Osteoblast (primary cell): ENCODE results near the gene SRC. TPM values are rescaled to one million over a fixed set of nuclear protein-coding genes. Genes with fewer than 3 reads are reported as not detected.
A peak's percentile ranks its signal among the peaks of the same experiment; 100 is the strongest.

ENCODE experiments used
- DNase-seq: peaks from one replicate; pipeline ENCODE4 v3.0.0; 2011; ENCODE audit warnings: low spot score, mixed read lengths; ENCODE audit not compliant: insufficient read length; ENCODE audit errors: missing footprints
- H2AFZ ChIP-seq: 2 replicates; pipeline ENCODE4 v1.6.0; 2011; ENCODE audit warnings: mild to moderate bottlenecking, low read length
- H3K27ac ChIP-seq: 2 replicates; pipeline ENCODE4 v1.5.1; 2011; ENCODE audit warnings: mild to moderate bottlenecking, low read depth, low read length, moderate library complexity
- H3K27me3 ChIP-seq: 2 replicates; pipeline ENCODE4 v1.6.0; 2012; ENCODE audit warnings: mild to moderate bottlenecking, control low read depth, inconsistent platforms, low read length, moderate library complexity; ENCODE audit not compliant: insufficient read depth
- H3K36me3 ChIP-seq: 2 replicates; pipeline ENCODE4 v1.5.1; 2011; ENCODE audit warnings: mild to moderate bottlenecking, low read length, control low read depth, moderate library complexity; ENCODE audit not compliant: insufficient read depth
- H3K4me1 ChIP-seq: 2 replicates; pipeline ENCODE4 v1.5.1; 2011; ENCODE audit warnings: mild to moderate bottlenecking, low read length, control low read depth, moderate library complexity; ENCODE audit not compliant: insufficient read depth
- H3K4me2 ChIP-seq: 2 replicates; pipeline ENCODE4 v1.6.0; 2011; ENCODE audit warnings: mild to moderate bottlenecking, low read length; ENCODE audit not compliant: insufficient read depth
- H3K4me3 ChIP-seq: fragments of 200-600 bp; sonication (generic); 3 replicates; pipeline ENCODE4 v1.5.1; 2012; ENCODE audit warnings: mild to moderate bottlenecking, low read length, inconsistent platforms; ENCODE audit not compliant: insufficient read depth
- H3K79me2 ChIP-seq: 2 replicates; pipeline ENCODE4 v1.6.0; 2012; ENCODE audit warnings: mild to moderate bottlenecking, low read length, control low read depth, inconsistent platforms; ENCODE audit not compliant: insufficient read depth
- H3K9me3 ChIP-seq: 2 replicates; pipeline ENCODE4 v1.5.1; 2011; ENCODE audit warnings: low read depth, low read length, control low read depth
- H4K20me1 ChIP-seq: 2 replicates; pipeline ENCODE4 v1.6.0; 2012; ENCODE audit warnings: mild to moderate bottlenecking, low read length, control low read depth; ENCODE audit not compliant: insufficient read depth
- total RNA-seq: library from RNA; depleted of rRNA; stranded (reverse); fragments of >200 nt; gene quantifications from 2 replicates; pipeline ENCODE4 v1.2.3, GENCODE V29; 2012
- TF ChIP-seq, protein P1 (sequence below): IDR thresholded peaks from 2 replicates; pipeline ENCODE4 v1.5.1; 2011; ENCODE audit warnings: mild to moderate bottlenecking, low read depth, low read length, moderate library complexity; ENCODE audit errors: extremely low read depth

Gene SRC
- total RNA-seq, 1 donor: 22.4 TPM

DNA sequence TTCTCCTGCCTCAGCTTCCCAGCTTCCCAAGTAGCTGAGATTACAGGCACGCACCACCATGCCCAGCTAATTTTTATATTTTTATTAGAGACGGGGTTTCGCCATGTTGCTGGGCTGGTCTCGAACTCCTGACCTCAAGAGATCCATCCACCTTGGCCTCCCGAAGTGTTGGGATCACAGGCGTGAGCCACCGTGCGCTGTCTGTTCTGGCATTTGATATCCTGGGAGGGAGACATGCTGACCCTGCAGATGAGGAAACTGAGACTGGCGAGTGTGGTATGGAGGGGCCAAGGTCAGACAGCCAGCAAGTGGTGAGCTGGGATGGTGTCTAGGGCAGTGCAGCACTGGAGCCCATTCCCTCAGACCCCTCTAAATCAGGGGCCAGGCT is 44.6 kb downstream of the SRC start:
- no peak for DNase-seq
- Histone ChIP-seq H3K9me3 (no peaks in the 10 kb centered on the region), H2AFZ (no peak overlapping the region), H3K4me2 (no peak overlapping the region), H3K4me1 (no peaks in the 10 kb centered on the region), H3K27ac (no peak overlapping the region), H3K36me3 (peaks cover 47% of the 10 kb centered on the region), H3K27me3 (no peaks in the 10 kb centered on the region), H3K4me3 (no peak overlapping the region), H3K79me2 (no peaks in the 10 kb centered on the region), H4K20me1 (peaks cover 8% of the 10 kb centered on the region)
- TF ChIP-seq, protein P1, sequence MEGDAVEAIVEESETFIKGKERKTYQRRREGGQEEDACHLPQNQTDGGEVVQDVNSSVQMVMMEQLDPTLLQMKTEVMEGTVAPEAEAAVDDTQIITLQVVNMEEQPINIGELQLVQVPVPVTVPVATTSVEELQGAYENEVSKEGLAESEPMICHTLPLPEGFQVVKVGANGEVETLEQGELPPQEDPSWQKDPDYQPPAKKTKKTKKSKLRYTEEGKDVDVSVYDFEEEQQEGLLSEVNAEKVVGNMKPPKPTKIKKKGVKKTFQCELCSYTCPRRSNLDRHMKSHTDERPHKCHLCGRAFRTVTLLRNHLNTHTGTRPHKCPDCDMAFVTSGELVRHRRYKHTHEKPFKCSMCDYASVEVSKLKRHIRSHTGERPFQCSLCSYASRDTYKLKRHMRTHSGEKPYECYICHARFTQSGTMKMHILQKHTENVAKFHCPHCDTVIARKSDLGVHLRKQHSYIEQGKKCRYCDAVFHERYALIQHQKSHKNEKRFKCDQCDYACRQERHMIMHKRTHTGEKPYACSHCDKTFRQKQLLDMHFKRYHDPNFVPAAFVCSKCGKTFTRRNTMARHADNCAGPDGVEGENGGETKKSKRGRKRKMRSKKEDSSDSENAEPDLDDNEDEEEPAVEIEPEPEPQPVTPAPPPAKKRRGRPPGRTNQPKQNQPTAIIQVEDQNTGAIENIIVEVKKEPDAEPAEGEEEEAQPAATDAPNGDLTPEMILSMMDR: no peak

DNA sequence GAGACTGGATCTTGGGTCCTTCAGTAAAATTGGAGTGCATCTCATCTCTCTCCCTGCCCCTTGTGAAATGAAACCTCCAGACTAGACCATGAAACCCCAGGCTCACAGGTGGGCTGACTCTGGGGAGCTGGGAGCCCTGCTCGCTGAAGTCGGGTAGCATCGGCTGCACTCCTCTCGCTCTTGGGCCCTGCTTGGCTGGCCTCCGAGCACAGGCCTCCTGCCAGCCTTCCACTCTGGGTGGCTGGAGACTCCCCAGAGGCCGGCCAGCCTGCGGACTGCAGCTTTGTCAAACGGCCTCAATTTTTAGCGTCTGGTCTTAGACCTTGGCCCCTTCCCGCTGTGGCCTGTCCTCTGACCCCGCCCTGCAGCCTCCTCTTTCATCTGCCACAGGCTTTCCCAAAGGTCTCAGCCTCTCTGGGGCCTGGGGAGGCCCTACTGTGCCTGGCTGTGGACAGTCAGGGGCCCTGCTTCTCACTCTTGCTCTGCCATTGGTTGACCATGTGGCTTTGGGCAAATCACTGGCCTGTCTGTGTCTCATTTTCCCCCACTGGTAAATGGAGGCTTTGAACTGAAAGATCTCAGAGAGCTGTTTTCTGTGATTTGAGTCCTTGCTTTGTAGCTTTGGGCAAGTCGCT is 45.1 kb downstream of the SRC start:
- H3K4me3 ChIP-seq: no peak overlapping the region
- peaks cover 41% of the 10 kb centered on the region for H3K36me3 ChIP-seq
- H3K4me1 ChIP-seq: no peaks in the 10 kb centered on the region
- no peak overlapping the region for H3K27ac ChIP-seq
- H2AFZ ChIP-seq: no peak overlapping the region
- no peaks in the 10 kb centered on the region for H3K9me3 ChIP-seq
- DNase-seq: peak; percentile 75
- H3K4me2 ChIP-seq: no peak overlapping the region
- H4K20me1 ChIP-seq: peaks cover 3% of the 10 kb centered on the region
- TF ChIP-seq, protein P1: no peak
- H3K27me3 ChIP-seq: no peaks in the 10 kb centered on the region
- no peaks in the 10 kb centered on the region for H3K79me2 ChIP-seq

DNA sequence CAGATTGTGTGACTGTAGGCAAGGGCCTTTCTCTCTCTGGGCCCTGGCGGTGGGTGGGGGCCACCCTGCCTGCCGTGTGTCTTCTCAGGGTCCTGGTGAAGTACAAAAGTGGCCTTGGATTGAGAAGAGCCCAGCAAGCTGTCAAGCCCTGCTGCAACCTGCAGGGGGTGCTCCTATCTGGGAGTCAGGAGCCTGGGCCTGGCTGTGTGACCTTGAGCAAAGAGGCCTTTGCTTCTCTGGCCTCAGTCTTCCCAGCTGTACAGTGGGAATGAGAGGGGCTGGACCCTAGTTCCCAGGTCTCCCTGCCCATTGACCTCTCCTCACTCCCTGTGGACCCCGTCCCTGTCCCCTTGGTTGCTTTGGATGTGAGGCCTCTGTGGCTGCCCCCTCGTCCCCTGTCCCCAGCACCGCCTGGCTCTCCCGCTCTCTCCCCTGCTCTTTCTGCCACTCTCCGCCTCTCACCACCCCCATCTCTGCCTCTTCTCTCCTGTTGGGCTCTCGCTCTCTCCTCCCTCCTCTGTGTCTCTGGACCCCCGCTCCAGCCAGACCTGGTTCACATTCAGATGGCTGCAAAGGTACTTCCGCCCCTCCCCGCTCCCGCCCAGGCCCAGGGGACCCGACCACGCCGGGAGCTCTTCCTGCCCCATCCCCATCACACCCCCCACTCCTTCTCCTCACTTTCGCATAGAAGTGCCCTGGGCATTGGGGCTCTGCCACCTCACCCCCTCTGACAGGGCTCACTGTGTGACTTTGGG is 46.7 kb downstream of the SRC start:
- Histone ChIP-seq H3K9me3 (no peaks in the 10 kb centered on the region), H3K79me2 (no peaks in the 10 kb centered on the region), H3K4me3 (no peak overlapping the region), H3K4me2 (no peak overlapping the region), H3K4me1 (no peaks in the 10 kb centered on the region), H3K36me3 (peaks cover 33% of the 10 kb centered on the region), H3K27me3 (no peaks in the 10 kb centered on the region), H3K27ac (no peak overlapping the region), H4K20me1 (peaks cover 2% of the 10 kb centered on the region), H2AFZ (no peak overlapping the region)
- TF ChIP-seq, protein P1: peak; percentile 36
- peak; percentile 83 for DNase-seq

DNA sequence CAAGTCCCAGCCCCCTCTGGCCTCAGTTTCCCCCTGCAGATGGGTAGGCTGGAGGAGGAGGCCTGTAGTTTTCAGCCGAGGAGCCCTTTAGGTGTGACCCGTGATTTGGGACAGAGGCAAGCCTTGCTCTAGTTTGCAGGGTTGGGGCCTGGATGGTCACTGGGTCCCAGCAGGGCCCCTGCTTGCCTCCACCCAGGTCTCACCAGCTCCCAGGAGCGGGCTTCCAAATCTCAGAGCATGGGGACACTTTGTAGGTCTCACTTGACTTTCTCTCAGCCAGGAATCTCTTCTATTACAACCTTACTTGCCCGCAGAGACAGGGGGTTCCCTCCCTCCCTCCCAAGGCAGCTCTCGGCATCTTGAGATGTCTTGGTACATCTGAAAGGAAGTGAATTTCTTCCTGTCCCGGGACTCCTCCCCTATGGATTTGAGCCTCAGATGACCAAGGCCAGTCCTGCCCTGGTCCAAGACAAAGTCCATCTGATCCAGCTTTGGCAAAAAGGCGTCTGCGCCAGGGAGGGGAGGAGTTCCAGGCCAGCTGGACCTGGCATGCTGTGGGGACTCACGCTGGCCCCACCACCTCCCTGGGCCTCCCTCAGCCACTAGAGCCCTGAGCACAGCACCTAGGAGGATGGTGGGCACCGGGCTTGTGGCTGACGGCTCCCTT is 47.4 kb downstream of the SRC start:
- Histone ChIP-seq H3K9me3 (no peaks in the 10 kb centered on the region), H2AFZ (no peak overlapping the region), H3K27me3 (no peaks in the 10 kb centered on the region), H3K4me2 (no peak overlapping the region), H3K79me2 (no peaks in the 10 kb centered on the region), H3K27ac (no peak overlapping the region), H4K20me1 (peaks cover 2% of the 10 kb centered on the region), H3K4me3 (no peak overlapping the region), H3K36me3 (peaks cover 30% of the 10 kb centered on the region), H3K4me1 (no peaks in the 10 kb centered on the region)
- TF ChIP-seq, protein P1: no peak
- peak; percentile 74 for DNase-seq
